Measurements from ENCODE around the gene HSD3B1.
"Not testable (repeated sequence)": the region's sequence is repeated elsewhere in the genome, so short reads cannot be mapped to it uniquely, and the experiment has no call there.

The HSD3B1 gene

DNA sequence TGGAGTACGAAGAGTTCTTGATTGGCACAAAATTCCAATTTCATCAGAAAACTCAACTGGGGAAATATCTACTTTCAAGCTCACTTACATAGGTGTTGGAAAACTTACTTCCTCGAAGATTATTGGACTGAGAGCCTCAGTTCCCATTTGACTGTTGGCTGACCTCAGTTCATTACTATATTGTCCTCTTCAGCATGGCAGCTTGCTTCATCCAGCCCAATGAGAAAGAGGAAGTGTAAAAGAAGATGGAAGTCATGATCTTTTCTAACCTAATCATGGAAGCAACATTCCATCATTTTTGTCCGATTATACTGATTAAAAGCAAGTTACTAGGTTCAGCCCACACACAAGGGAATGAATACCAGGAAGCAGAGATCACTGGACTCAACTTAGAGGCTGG, 49.4 kb downstream of the HSD3B1 start:
- no peak for DNase-seq

DNA sequence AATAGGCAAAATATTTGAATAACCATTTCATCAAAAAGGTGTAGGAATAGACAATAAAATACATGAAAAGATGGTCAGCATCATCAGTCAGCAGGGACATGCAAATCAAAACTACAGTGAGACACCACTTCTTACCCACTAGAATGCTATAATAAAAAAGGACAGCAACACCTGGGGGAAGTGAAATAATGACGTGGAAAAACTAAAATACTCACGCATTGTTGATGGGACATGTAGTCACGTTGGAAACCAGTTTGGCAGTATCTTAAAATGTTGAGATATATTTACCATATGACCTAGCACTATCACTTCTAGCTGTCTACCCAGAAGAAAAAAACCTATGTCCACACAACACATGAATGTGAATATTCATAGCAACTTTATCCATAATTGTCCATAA, 53.4 kb downstream of the HSD3B1 start:
- DNase-seq: not testable (repeated sequence)

DNA sequence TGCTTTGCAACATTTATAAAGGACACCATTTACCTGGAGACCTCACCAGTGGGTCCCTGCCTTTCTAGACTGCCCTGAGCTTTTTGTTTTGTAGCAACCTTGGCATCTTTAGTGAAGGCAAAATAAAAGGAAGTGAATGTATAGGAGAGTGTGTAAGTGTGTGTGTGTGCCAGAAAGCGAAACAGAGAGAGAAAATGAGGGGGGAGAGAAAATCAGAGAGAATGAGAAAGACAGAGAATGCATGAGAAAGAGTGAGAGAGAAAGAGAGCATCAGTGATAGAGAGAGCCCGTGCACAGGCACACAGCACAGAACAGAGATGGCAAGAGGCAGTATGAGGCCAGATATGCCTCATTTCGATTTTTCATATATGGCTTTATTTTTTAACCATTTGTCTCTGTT, 57.5 kb downstream of the HSD3B1 start:
- no peak for DNase-seq

Measured in activated effector memory CD4-positive, alpha-beta T cell treated with anti-CD3 and anti-CD28 coated beads, Interleukin-2, amount 50 U/mL, for 16 hours (primary cell).